Lower lobe of right lung (tissue), 2 donors: ENCODE data around the gene FOXL1. TPM values are rescaled to one million over a fixed set of nuclear protein-coding genes. Genes with fewer than 3 reads are reported as not detected.
A peak's percentile ranks its signal among the peaks of the same experiment; 100 is the strongest.

Experiments used
- ATAC-seq, 2 donors: fragments of 200-7000 bp; cut with Tn5 transposase; one replicate each; pipeline ENCODE4 v1.9.1; 2020 to 2022; ENCODE audit warnings: mild to moderate bottlenecking in 2 of 2, moderate library complexity in 2 of 2
- DNase-seq: peaks from one replicate; pipeline ENCODE4 v3.0.0-alpha.2; 2020
- H3K27ac ChIP-seq: fragments of 200-600 bp; one replicate; pipeline ENCODE4 v1.8.0; 2022
- H3K27me3 ChIP-seq: fragments of 200-600 bp; one replicate; pipeline ENCODE4 v1.8.0; 2022; ENCODE audit warnings: low read depth
- H3K36me3 ChIP-seq: fragments of 200-600 bp; one replicate; pipeline ENCODE4 v1.8.0; 2022; ENCODE audit warnings: mild to moderate bottlenecking
- H3K4me1 ChIP-seq: fragments of 200-600 bp; one replicate; pipeline ENCODE4 v1.8.0; 2022
- H3K4me3 ChIP-seq: fragments of 200-600 bp; one replicate; pipeline ENCODE4 v1.8.0; 2022; ENCODE audit warnings: mild to moderate bottlenecking
- H3K9me3 ChIP-seq: fragments of 200-600 bp; one replicate; pipeline ENCODE4 v1.8.0; 2022
- intact Hi-C: fragments of 100-400 bp; cut with DNase I; formaldehyde crosslinking; loops from one replicate; pipeline ENCODE4 v1.11.0; 2022
- total RNA-seq: library from RNA; stranded (reverse); fragmentation: NEBNext Ultra II Directional; extraction: Animal tissue kit (Norgen Biotek cat#: 25700); gene quantifications from one replicate; pipeline ENCODE4 v1.2.1, GENCODE V29; 2021
- TF ChIP-seq, protein P1 (sequence below): fragments of 200-600 bp; IDR thresholded peaks from one replicate; pipeline ENCODE4 v1.8.0; 2022; ENCODE audit warnings: antibody characterized with exemption, mild to moderate bottlenecking
- donor health status: DM: no; HTN: yes; CAD: no; lungs with severe emphysema.

FOXL1 gene
- total RNA-seq, 1 donor from 2014 or later: 0.83 TPM

DNA sequence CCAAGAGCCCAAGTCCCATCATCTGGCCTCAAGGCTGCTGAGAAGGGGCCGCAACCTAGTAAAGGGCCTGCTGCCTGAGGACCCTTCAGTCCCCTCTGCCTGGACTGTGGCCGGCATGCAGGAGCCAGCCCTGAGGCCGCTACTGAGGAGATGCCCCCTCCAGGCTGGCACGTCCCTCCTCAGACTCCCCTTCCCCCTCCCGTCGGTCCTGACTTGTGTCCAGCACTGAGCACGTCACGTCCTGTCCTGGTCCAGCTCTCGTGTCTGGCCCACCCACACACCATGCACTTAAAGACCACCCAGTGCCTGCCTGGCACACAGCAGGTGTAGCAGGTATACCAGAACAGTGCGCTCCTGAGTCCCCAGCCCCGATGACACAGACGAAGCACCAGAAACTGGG is 32.9 kb upstream of the FOXL1 start:
- DNase-seq (no peak), ATAC-seq (peak in 1 of 2 donors; percentile 14)
- intact Hi-C loops: no loop called here
- H3K4me3 ChIP-seq: no peak overlapping the region
- H3K27me3 ChIP-seq: no peaks in the 10 kb centered on the region
- H3K36me3 ChIP-seq: peaks cover 83% of the 10 kb centered on the region
- no peaks in the 10 kb centered on the region for H3K4me1 ChIP-seq
- H3K9me3 ChIP-seq: no peaks in the 10 kb centered on the region
- no peak overlapping the region for H3K27ac ChIP-seq
- TF ChIP-seq, protein P1, sequence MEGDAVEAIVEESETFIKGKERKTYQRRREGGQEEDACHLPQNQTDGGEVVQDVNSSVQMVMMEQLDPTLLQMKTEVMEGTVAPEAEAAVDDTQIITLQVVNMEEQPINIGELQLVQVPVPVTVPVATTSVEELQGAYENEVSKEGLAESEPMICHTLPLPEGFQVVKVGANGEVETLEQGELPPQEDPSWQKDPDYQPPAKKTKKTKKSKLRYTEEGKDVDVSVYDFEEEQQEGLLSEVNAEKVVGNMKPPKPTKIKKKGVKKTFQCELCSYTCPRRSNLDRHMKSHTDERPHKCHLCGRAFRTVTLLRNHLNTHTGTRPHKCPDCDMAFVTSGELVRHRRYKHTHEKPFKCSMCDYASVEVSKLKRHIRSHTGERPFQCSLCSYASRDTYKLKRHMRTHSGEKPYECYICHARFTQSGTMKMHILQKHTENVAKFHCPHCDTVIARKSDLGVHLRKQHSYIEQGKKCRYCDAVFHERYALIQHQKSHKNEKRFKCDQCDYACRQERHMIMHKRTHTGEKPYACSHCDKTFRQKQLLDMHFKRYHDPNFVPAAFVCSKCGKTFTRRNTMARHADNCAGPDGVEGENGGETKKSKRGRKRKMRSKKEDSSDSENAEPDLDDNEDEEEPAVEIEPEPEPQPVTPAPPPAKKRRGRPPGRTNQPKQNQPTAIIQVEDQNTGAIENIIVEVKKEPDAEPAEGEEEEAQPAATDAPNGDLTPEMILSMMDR: no peak

DNA sequence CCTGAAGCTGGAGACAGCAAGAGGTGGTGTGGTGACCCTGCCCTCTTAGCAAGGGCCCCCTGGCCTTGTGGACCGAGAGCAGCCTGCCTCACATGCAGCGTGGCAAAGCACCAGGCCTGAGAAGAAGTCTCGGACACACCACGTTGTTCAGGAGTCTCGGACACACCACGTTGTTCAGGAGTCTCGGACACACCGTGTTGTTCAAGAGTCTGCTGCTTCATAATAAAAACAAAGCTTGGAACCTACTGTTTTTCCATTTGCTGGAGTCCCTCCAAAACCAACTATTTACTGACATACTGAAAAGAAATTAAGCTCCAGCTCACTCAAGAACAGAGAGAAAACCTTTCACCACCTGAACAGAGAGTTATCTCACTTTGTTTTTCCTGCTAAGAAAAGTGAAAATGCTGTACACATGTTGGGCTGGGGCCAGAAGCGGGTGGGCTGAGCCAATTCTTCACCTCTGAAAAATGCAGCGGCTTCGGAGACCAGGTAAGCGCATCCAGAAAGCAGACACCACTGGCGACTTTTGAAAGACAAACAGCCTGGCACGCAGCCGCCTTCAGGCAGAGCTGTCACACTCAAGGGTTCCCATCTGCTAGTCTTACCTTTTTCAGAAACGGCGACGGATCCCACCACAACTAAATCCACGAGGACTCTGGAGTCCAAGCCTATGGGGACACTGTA is 32.3 kb upstream of the FOXL1 start:
- no peak overlapping the region for H3K4me3 ChIP-seq
- H3K36me3 ChIP-seq: peaks cover 83% of the 10 kb centered on the region
- no peaks in the 10 kb centered on the region for H3K27me3 ChIP-seq
- H3K27ac ChIP-seq: no peak overlapping the region
- no peaks in the 10 kb centered on the region for H3K9me3 ChIP-seq
- intact Hi-C loops: no loop called here
- TF ChIP-seq, protein P1: no peak
- no peaks in the 10 kb centered on the region for H3K4me1 ChIP-seq
- no peak for ATAC-seq
- DNase-seq: no peak

DNA sequence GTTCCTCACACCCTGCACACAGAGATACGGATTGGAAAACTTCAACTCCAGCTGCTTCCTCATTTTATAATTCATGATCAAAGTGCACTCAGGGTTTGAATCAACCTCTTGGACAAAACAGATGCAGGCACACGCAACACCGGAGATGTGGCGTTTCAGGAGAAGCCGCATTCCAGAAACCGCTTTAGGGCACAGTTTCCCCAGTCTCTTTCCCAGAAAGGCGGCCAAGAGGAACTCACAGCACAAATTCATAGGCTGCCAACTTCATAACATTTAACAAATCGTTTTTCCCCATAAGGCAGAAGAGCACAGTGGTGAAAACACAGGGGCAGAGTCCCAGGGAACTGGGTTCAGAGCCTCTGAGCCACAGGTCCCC is 31.7 kb upstream of the FOXL1 start:
- intact Hi-C loops: no loop called here
- peaks cover 83% of the 10 kb centered on the region for H3K36me3 ChIP-seq
- no peak overlapping the region for H3K4me3 ChIP-seq
- TF ChIP-seq, protein P1: no peak
- no peaks in the 10 kb centered on the region for H3K9me3 ChIP-seq
- no peaks in the 10 kb centered on the region for H3K4me1 ChIP-seq
- no peak for ATAC-seq
- H3K27me3 ChIP-seq: no peaks in the 10 kb centered on the region
- H3K27ac ChIP-seq: no peak overlapping the region
- DNase-seq: no peak

DNA sequence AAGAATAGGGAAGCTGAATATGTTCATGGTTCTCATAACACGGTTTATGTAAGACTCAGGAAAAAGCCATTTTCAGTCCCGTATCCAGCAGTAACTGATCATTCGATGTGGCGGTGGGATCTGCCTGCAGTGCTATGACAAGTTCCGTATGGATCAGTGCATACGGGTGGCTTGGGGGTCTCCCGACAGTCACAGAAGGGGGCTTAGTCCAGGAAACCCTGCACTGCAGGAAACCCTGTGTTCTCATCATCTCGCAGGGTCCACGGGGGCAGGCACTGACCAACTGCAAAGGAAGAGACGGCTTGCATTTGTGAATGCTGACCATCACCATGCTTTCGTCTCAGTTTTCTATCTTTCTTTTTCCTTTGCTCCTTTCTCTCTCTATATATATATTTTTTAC is 31.1 kb upstream of the FOXL1 start:
- ATAC-seq (no peak), DNase-seq (no peak)
- H3K36me3 ChIP-seq: peaks cover 80% of the 10 kb centered on the region
- TF ChIP-seq, protein P1: no peak
- no peaks in the 10 kb centered on the region for H3K27me3 ChIP-seq
- H3K27ac ChIP-seq: no peak overlapping the region
- intact Hi-C loops: no loop called here
- no peaks in the 10 kb centered on the region for H3K9me3 ChIP-seq
- no peak overlapping the region for H3K4me3 ChIP-seq
- no peaks in the 10 kb centered on the region for H3K4me1 ChIP-seq

DNA sequence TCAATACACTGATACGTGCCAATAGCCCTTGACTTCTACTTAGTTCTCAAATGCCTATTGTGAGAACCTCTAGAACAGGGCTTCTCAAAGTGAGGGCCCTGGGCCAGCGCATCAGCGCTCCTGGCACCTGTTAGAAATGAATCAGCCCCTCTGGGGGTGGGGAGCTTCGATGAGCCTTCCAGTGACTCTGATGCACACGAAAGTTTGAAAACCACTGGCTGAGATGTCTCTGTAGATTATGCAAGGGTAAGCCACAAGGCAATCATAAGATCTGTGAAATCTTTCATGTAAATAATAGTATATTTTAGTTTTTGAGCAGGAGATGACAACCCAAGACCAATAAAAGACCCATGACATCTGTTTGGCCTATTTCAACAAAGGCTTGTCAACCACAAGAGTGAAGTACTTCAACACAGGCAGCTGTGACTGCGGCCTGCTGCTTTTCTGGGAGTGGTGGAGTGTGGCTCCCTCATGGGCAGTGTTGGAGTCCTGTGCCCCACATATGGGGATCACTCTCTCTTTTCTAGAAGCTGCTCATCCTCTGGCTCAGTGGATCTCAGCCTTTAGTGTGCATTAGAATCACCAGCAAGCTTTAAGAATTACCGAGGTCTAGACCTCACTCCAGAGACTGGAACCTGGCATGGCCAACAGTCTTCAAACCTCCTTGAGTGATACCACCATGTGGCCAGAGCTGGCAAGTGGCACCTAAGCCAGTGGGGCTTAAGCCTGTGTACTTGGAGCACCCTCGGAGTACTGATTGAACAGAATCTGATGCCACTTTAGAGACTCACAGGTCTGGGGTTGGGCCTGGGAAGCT is 29.1 kb upstream of the FOXL1 start:
- Histone ChIP-seq H3K27me3 (no peaks in the 10 kb centered on the region), H3K9me3 (no peaks in the 10 kb centered on the region), H3K36me3 (peaks cover 66% of the 10 kb centered on the region), H3K4me3 (no peak overlapping the region), H3K27ac (no peak overlapping the region), H3K4me1 (peaks cover 5% of the 10 kb centered on the region)
- ATAC-seq (no peak), DNase-seq (no peak)
- intact Hi-C loops: no loop called here
- TF ChIP-seq, protein P1: no peak
